Forelimb muscle (tissue), 1 donor: ENCODE results near the gene CARHSP1. TPM values are rescaled to one million over a fixed set of nuclear protein-coding genes. Genes with fewer than 3 reads are reported as not detected.
"Not testable (repeated sequence)": the region's sequence is repeated elsewhere in the genome, so short reads cannot be mapped to it uniquely, and the experiment has no call there.

ENCODE experiments used
- DNase-seq: peaks from one replicate; pipeline ENCODE4 v3.0.0-alpha.2; 2013; ENCODE audit warnings: low read depth
- polyA plus RNA-seq: library from polyadenylated mRNA; unstranded; fragments of 120-200 nt; gene quantifications from one replicate; pipeline ENCODE4 v1.2.1, GENCODE V29; 2013; ENCODE audit not compliant: insufficient read length

The CARHSP1 gene
- polyA plus RNA-seq, 1 donor, result 100 TPM

GRCh38 chr16:8828541-8829165, 40.2 kb downstream of the CARHSP1 start:
- DNase-seq, result no peak

GRCh38 chr16:8826278-8826879, 42.4 kb downstream of the CARHSP1 start:
- no peak for DNase-seq

GRCh38 chr16:8822403-8822802, 46.4 kb downstream of the CARHSP1 start:
- DNase-seq, result no peak

GRCh38 chr16:8819411-8820034, 49.3 kb downstream of the CARHSP1 start:
- no peak for DNase-seq

- no peak for DNase-seq
These were observed 50.1 kb downstream of the CARHSP1 start for GRCh38 chr16:8818504-8819270.

GRCh38 chr16:8816967-8817655, 51.7 kb downstream of the CARHSP1 start:
- no peak for DNase-seq

- no peak for DNase-seq
These were observed 54.6 kb downstream of the CARHSP1 start for GRCh38 chr16:8814095-8814806.

- DNase-seq, result no peak
These were observed 56.5 kb downstream of the CARHSP1 start for GRCh38 chr16:8812162-8812843.

- DNase-seq, result no peak
These were observed 60.0 kb downstream of the CARHSP1 start for GRCh38 chr16:8808613-8809353.

- no peak for DNase-seq
These were observed 60.8 kb downstream of the CARHSP1 start for GRCh38 chr16:8808009-8808408.

- no peak for DNase-seq
These were observed 61.6 kb downstream of the CARHSP1 start for GRCh38 chr16:8807189-8807588.

- DNase-seq, result no peak
These were observed 62.4 kb downstream of the CARHSP1 start for GRCh38 chr16:8806272-8806983.

- DNase-seq, result no peak
These were observed 64.5 kb downstream of the CARHSP1 start for GRCh38 chr16:8804313-8804712.

- not testable (repeated sequence) for DNase-seq
These were observed 65.1 kb downstream of the CARHSP1 start for GRCh38 chr16:8803733-8804132.

Other genes starting within 250 kb of the CARHSP1 start
- 22.1 TPM for gene METTL22, start 247.3 kb downstream of the CARHSP1 start, polyA plus RNA-seq
- 17.7 TPM for gene ABAT, start 194.4 kb downstream of the CARHSP1 start, polyA plus RNA-seq
- 10.5 TPM for gene TMEM186, start 71.4 kb downstream of the CARHSP1 start, polyA plus RNA-seq
- gene PMM2, start 71.2 kb downstream of the CARHSP1 start, polyA plus RNA-seq, result 17.1 TPM
- gene LITAFD, start 13.3 kb upstream of the CARHSP1 start, polyA plus RNA-seq, result not detected
- 61.9 TPM for gene USP7, start 94.9 kb upstream of the CARHSP1 start, polyA plus RNA-seq
- gene HAPSTR1, start 222.6 kb upstream of the CARHSP1 start, polyA plus RNA-seq, result 31.0 TPM